Thyroid gland (tissue), 4 donors: ENCODE data around the gene PCCA.

Experiments
- POLR2A ChIP-seq, 2 donors: fragments of 450-650 bp; IDR thresholded peaks; one replicate each; pipeline ENCODE4 v1.6.1; 2017; ENCODE audit warnings: antibody characterized with exemption in 2 of 2, mild to moderate bottlenecking in 2 of 2, moderate library complexity in 1 of 2
- TF ChIP-seq, protein P1 (sequence below), 6 experiments: fragments of 200-600 bp in 3 of 6; fragments of 450-650 bp in 3 of 6; sonication (generic) in 3 of 6; IDR thresholded peaks; one replicate each; pipeline ENCODE4 v1.5.1; 2016 to 2019; ENCODE audit warnings: antibody characterized with exemption in 6 of 6, mild to moderate bottlenecking in 2 of 6, inconsistent platforms in 1 of 6, moderate library complexity in 1 of 6

DNA sequence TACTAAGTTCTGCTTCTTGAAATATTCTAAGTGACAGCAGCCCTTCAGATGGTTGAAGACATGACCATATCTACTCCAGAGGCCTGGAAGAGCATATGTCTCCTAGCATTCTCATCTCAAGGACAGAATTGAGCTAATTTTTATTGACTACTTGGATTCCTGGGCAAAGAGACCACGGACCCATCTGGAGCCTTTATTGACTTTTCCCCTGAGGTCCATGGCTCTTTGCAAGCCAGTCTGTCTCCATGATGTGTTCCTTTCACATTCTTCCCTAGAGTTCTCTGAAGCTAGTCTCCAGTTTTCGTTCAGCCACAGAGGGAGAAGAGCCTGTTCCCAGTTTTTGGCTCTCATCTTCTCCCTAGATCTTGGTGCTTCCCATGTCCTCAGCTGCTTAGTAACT lies 202.7 kb downstream of the PCCA start:
- TF ChIP-seq, protein P1, sequence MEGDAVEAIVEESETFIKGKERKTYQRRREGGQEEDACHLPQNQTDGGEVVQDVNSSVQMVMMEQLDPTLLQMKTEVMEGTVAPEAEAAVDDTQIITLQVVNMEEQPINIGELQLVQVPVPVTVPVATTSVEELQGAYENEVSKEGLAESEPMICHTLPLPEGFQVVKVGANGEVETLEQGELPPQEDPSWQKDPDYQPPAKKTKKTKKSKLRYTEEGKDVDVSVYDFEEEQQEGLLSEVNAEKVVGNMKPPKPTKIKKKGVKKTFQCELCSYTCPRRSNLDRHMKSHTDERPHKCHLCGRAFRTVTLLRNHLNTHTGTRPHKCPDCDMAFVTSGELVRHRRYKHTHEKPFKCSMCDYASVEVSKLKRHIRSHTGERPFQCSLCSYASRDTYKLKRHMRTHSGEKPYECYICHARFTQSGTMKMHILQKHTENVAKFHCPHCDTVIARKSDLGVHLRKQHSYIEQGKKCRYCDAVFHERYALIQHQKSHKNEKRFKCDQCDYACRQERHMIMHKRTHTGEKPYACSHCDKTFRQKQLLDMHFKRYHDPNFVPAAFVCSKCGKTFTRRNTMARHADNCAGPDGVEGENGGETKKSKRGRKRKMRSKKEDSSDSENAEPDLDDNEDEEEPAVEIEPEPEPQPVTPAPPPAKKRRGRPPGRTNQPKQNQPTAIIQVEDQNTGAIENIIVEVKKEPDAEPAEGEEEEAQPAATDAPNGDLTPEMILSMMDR (IDR thresholded peaks at IDR 0.05), result no peak
- TF ChIP-seq POLR2A (IDR thresholded peaks at IDR 0.05), result no peak
